GM23338 (cell line): ENCODE measurements around the gene CARD16. TPM values are rescaled to one million over a fixed set of nuclear protein-coding genes. Genes with fewer than 3 reads are reported as not detected.

Experiments
- ATAC-seq: fragments of 200-7000 bp; cut with Tn5 transposase; 3 replicates; pipeline ENCODE4 v1.9.1; 2020
- DNase-seq: peaks from one replicate; pipeline ENCODE4 v3.0.0-alpha.2; 2015; ENCODE audit warnings: low spot score
- H2AFZ ChIP-seq: fragments of 200-600 bp; sonication (generic); 2 replicates; pipeline ENCODE4 v1.8.0; 2016; ENCODE audit warnings: antibody characterized with exemption, mild to moderate bottlenecking, moderate library complexity
- H3F3A ChIP-seq: fragments of 200-600 bp; sonication (generic); replicated peaks from 2 replicates; pipeline ENCODE4 v1.8.0; 2017; ENCODE audit warnings: antibody characterized with exemption, mixed run types, low read depth
- H3K27ac ChIP-seq: fragments of 200-600 bp; sonication (generic); 2 replicates; pipeline ENCODE4 v1.6.1; 2016; ENCODE audit warnings: low read depth
- H3K27me3 ChIP-seq: fragments of 200-600 bp; sonication (generic); 2 replicates; pipeline ENCODE4 v1.8.0; 2016; ENCODE audit warnings: mild to moderate bottlenecking, mixed run types, moderate library complexity; ENCODE audit not compliant: insufficient read depth
- H3K36me3 ChIP-seq: fragments of 200-600 bp; sonication (generic); 2 replicates; pipeline ENCODE4 v1.8.0; 2016; ENCODE audit warnings: mild to moderate bottlenecking; ENCODE audit not compliant: insufficient read depth
- H3K4me1 ChIP-seq: fragments of 200-600 bp; sonication (generic); 2 replicates; pipeline ENCODE4 v1.8.0; 2016; ENCODE audit warnings: mild to moderate bottlenecking, moderate library complexity; ENCODE audit not compliant: insufficient read depth
- H3K4me2 ChIP-seq: fragments of 200-600 bp; sonication (generic); 2 replicates; pipeline ENCODE4 v1.7.1; 2017; ENCODE audit warnings: mixed run types
- H3K4me3 ChIP-seq: fragments of 200-600 bp; sonication (generic); 2 replicates; pipeline ENCODE4 v1.6.1; 2016; ENCODE audit warnings: mixed run types
- H3K79me2 ChIP-seq: fragments of 200-600 bp; sonication (generic); replicated peaks from 2 replicates; pipeline ENCODE4 v1.8.0; 2017; ENCODE audit warnings: mild to moderate bottlenecking; ENCODE audit not compliant: insufficient read depth
- H3K9me2 ChIP-seq: fragments of 200-600 bp; sonication (generic); 2 replicates; pipeline ENCODE4 v1.8.0; 2017; ENCODE audit not compliant: insufficient read depth
- H4K20me1 ChIP-seq: fragments of 200-600 bp; sonication (generic); replicated peaks from 2 replicates; pipeline ENCODE4 v1.8.0; 2017; ENCODE audit warnings: mild to moderate bottlenecking; ENCODE audit not compliant: insufficient read depth
- H3K27ac Mint-ChIP-seq: 2 replicates; pipeline ENCODE4 v1.8.0; 2020; ENCODE audit warnings: inconsistent platforms, mild to moderate bottlenecking, moderate library complexity, mixed read lengths
- H3K27me3 Mint-ChIP-seq: 3 replicates; pipeline ENCODE4 v1.8.0; 2022; ENCODE audit warnings: low read depth, mild to moderate bottlenecking, moderate library complexity, mixed read lengths, inconsistent platforms; ENCODE audit not compliant: insufficient read depth, poor library complexity
- H3K36me3 Mint-ChIP-seq: 3 replicates; pipeline ENCODE4 v1.8.0; 2021; ENCODE audit warnings: low read depth, mild to moderate bottlenecking, inconsistent platforms, moderate library complexity, mixed read lengths
- H3K4me1 Mint-ChIP-seq: 3 replicates; pipeline ENCODE4 v1.8.0; 2020; ENCODE audit warnings: mild to moderate bottlenecking, inconsistent platforms, mixed read lengths
- H3K4me3 Mint-ChIP-seq: 3 replicates; pipeline ENCODE4 v1.8.0; 2021; ENCODE audit warnings: moderate library complexity, mild to moderate bottlenecking, inconsistent platforms, mixed read lengths
- H3K9me3 Mint-ChIP-seq: 3 replicates; pipeline ENCODE4 v1.8.0; 2020; ENCODE audit warnings: moderate library complexity, mild to moderate bottlenecking, inconsistent platforms, mixed read lengths
- ETS1 ChIP-seq: IDR thresholded peaks from 2 replicates; pipeline ENCODE4 v1.6.1; 2016; ENCODE audit warnings: antibody characterized with exemption
- EZH2 ChIP-seq: fragments of 200-600 bp; sonication (generic); IDR thresholded peaks from one replicate; pipeline ENCODE4 v1.8.0; 2017; ENCODE audit warnings: antibody characterized with exemption, mild to moderate bottlenecking, low read depth; ENCODE audit not compliant: unreplicated experiment
- EZH2phosphoT487 ChIP-seq: fragments of 200-600 bp; sonication (generic); IDR thresholded peaks from one replicate; pipeline ENCODE4 v1.8.1; 2018; ENCODE audit warnings: antibody characterized with exemption; ENCODE audit not compliant: unreplicated experiment
- JUNB ChIP-seq: IDR thresholded peaks from one replicate; pipeline ENCODE4 v1.6.1; 2016; ENCODE audit warnings: antibody characterized with exemption; ENCODE audit not compliant: unreplicated experiment
- NANOG ChIP-seq: IDR thresholded peaks from 2 replicates; pipeline ENCODE4 v1.6.1; 2016; ENCODE audit warnings: antibody characterized with exemption, borderline replicate concordance
- POLR2AphosphoS5 ChIP-seq: IDR thresholded peaks from 2 replicates; pipeline ENCODE4 v1.6.1; 2016; ENCODE audit warnings: antibody characterized with exemption, low read depth
- STAT1 ChIP-seq: IDR thresholded peaks from one replicate; pipeline ENCODE4 v1.6.1; 2016; ENCODE audit warnings: antibody characterized with exemption; ENCODE audit not compliant: unreplicated experiment
- ZNF331 ChIP-seq: fragments of 250-450 bp; sonication (Bioruptor Pico); IDR thresholded peaks from 2 replicates; pipeline ENCODE4 v1.5.0; 2020; ENCODE audit warnings: low read depth, mild to moderate bottlenecking, moderate library complexity
- polyA plus RNA-seq: library from polyadenylated mRNA; unstranded; fragments of >200 nt; fragmentation: Nextera tagmentation; extraction: Ambion mirVana; gene quantifications from 2 replicates; pipeline ENCODE4 v1.2.1, GENCODE V29; 2016
- total RNA-seq: library from RNA; depleted of rRNA; stranded (reverse); fragments of >200 nt; shearing (Covaris generic); gene quantifications from 2 replicates; pipeline ENCODE4 v1.2.3, GENCODE V29; 2014
- TF ChIP-seq, protein P1 (sequence below): fragments of 250-450 bp; sonication (Bioruptor Pico); IDR thresholded peaks from 2 replicates; pipeline ENCODE4 v1.5.0; 2020; ENCODE audit warnings: mild to moderate bottlenecking, moderate library complexity

The CARD16 gene
- total and polyA plus RNA-seq, 2 experiments from 2014 or later: not detected

- no peaks in the 10 kb centered on the region for H3K27me3 ChIP-seq
- peaks cover 3% of the 10 kb centered on the region; the same call in 1 of the 3 replicates for H3K4me1 Mint-ChIP-seq
- TF ChIP-seq, protein P1, sequence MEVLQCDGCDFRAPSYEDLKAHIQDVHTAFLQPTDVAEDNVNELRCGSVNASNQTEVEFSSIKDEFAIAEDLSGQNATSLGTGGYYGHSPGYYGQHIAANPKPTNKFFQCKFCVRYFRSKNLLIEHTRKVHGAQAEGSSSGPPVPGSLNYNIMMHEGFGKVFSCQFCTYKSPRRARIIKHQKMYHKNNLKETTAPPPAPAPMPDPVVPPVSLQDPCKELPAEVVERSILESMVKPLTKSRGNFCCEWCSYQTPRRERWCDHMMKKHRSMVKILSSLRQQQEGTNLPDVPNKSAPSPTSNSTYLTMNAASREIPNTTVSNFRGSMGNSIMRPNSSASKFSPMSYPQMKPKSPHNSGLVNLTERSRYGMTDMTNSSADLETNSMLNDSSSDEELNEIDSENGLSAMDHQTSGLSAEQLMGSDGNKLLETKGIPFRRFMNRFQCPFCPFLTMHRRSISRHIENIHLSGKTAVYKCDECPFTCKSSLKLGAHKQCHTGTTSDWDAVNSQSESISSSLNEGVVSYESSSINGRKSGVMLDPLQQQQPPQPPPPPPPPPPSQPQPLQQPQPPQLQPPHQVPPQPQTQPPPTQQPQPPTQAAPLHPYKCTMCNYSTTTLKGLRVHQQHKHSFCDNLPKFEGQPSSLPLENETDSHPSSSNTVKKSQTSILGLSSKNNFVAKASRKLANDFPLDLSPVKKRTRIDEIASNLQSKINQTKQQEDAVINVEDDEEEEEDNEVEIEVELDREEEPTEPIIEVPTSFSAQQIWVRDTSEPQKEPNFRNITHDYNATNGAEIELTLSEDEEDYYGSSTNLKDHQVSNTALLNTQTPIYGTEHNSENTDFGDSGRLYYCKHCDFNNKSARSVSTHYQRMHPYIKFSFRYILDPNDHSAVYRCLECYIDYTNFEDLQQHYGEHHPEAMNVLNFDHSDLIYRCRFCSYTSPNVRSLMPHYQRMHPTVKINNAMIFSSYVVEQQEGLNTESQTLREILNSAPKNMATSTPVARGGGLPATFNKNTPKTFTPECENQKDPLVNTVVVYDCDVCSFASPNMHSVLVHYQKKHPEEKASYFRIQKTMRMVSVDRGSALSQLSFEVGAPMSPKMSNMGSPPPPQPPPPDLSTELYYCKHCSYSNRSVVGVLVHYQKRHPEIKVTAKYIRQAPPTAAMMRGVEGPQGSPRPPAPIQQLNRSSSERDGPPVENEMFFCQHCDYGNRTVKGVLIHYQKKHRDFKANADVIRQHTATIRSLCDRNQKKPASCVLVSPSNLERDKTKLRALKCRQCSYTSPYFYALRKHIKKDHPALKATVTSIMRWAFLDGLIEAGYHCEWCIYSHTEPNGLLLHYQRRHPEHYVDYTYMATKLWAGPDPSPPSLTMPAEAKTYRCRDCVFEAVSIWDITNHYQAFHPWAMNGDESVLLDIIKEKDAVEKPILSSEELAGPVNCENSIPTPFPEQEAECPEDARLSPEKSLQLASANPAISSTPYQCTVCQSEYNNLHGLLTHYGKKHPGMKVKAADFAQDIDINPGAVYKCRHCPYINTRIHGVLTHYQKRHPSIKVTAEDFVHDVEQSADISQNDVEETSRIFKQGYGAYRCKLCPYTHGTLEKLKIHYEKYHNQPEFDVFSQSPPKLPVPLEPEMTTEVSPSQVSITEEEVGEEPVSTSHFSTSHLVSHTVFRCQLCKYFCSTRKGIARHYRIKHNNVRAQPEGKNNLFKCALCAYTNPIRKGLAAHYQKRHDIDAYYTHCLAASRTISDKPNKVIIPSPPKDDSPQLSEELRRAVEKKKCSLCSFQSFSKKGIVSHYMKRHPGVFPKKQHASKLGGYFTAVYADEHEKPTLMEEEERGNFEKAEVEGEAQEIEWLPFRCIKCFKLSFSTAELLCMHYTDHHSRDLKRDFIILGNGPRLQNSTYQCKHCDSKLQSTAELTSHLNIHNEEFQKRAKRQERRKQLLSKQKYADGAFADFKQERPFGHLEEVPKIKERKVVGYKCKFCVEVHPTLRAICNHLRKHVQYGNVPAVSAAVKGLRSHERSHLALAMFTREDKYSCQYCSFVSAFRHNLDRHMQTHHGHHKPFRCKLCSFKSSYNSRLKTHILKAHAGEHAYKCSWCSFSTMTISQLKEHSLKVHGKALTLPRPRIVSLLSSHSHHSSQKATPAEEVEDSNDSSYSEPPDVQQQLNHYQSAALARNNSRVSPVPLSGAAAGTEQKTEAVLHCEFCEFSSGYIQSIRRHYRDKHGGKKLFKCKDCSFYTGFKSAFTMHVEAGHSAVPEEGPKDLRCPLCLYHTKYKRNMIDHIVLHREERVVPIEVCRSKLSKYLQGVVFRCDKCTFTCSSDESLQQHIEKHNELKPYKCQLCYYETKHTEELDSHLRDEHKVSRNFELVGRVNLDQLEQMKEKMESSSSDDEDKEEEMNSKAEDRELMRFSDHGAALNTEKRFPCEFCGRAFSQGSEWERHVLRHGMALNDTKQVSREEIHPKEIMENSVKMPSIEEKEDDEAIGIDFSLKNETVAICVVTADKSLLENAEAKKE (CRISPR knock-in tag): no peak
- TF ChIP-seq JUNB (no peak), ZNF331 (CRISPR knock-in tag) (no peak), EZH2 (no peak), POLR2AphosphoS5 (no peak), ETS1 (no peak), STAT1 (no peak), NANOG (no peak), EZH2phosphoT487 (no peak)
- no peaks in the 10 kb centered on the region for H4K20me1 ChIP-seq
- no peak overlapping the region for H3K4me3 Mint-ChIP-seq
- no peak overlapping the region for H3K27ac Mint-ChIP-seq
- H3K36me3 Mint-ChIP-seq: no peaks in the 10 kb centered on the region
- H3K27ac ChIP-seq: no peak overlapping the region
- H3F3A ChIP-seq: no peaks in the 10 kb centered on the region
- no peaks in the 10 kb centered on the region for H3K27me3 Mint-ChIP-seq
- H3K4me2 ChIP-seq: no peak overlapping the region
- peaks cover 8% of the 10 kb centered on the region for H3K9me2 ChIP-seq
- DNase-seq (no peak), ATAC-seq (no peak)
- no peaks in the 10 kb centered on the region for H3K79me2 ChIP-seq
- no peaks in the 10 kb centered on the region for H3K9me3 Mint-ChIP-seq
- no peak overlapping the region for H3K4me3 ChIP-seq
- H2AFZ ChIP-seq: no peak overlapping the region
- H3K36me3 ChIP-seq: no peaks in the 10 kb centered on the region
- H3K4me1 ChIP-seq: no peaks in the 10 kb centered on the region; the same call in 1 of the 2 replicates
These were observed 9.8 kb upstream of the CARD16 start for GRCh38 chr11:105054723-105055493.
